VCaP (cell line): ENCODE data around the gene HSPG2.
A peak's percentile ranks its signal among the peaks of the same experiment; 100 is the strongest.

Experiments
- H3K27ac ChIP-seq: fragments of 450-650 bp; 2 replicates; pipeline ENCODE4 v1.5.1; 2017
- TF ChIP-seq, protein P1 (sequence below): fragments of 450-650 bp; conservative IDR thresholded peaks from 2 replicates; pipeline ENCODE4 v1.5.1; 2017; ENCODE audit warnings: mild to moderate bottlenecking, moderate library complexity

HSPG2 gene

DNA sequence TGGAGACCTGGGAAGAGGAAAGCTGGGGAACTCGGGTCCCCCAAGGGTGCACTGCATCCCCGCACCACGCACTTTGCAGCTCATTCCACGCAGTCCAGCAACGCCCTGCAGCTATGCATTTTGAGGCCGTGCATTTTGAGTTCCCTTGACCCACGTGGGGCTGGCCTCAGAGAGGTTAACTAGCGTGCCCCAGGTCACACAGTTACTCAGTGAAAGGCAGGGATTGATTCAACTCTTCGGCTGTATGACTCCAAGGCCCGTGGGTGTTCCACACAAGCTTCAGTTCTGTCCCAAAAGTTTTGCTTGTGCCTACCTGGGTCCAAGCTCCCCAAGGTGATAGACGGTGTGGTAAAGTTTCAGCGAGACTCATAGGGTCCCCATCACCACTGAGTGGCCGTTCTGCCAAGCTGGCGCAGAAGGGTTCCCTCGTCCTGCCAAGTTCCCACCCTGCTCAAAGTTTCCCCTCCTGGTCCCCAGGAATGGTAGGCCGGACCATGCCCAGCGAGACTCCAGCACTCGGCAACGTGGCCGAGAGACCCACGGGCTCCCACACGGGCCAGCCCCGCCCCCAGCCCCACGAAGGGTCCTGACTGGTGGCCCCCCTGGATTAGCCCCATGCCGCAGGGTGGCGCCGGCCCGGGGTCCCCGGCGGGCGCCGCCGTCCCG lies 611 bp downstream of the HSPG2 start:
- H3K27ac ChIP-seq = peak overlapping the region; percentile 85
- TF ChIP-seq, protein P1, sequence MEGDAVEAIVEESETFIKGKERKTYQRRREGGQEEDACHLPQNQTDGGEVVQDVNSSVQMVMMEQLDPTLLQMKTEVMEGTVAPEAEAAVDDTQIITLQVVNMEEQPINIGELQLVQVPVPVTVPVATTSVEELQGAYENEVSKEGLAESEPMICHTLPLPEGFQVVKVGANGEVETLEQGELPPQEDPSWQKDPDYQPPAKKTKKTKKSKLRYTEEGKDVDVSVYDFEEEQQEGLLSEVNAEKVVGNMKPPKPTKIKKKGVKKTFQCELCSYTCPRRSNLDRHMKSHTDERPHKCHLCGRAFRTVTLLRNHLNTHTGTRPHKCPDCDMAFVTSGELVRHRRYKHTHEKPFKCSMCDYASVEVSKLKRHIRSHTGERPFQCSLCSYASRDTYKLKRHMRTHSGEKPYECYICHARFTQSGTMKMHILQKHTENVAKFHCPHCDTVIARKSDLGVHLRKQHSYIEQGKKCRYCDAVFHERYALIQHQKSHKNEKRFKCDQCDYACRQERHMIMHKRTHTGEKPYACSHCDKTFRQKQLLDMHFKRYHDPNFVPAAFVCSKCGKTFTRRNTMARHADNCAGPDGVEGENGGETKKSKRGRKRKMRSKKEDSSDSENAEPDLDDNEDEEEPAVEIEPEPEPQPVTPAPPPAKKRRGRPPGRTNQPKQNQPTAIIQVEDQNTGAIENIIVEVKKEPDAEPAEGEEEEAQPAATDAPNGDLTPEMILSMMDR = no peak

DNA sequence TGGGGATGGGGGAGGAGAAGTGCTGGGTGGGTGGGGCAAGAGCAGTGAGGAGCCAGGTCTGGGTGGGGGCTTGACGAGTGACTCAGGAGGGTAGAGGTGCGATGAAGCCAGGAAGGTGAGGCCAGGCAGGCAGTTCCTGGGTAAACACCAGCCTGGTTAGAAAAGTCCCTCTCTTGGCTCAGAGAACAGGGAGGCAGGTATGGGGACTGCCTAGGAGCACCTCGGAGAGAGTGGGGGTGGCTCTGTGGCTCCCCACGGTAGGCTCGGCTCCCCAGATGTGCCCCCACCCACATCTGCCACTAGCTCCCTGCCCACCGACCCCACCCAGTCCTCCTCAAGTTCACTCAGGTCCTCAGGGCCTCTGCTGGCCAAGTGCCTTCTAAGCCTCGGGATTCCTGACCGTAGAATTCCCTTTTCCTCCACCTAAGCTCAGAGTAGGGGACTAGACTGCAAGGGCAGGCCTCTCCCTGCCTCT lies 1.2 kb downstream of the HSPG2 start:
- TF ChIP-seq, protein P1 = no peak
- H3K27ac ChIP-seq = peak overlapping the region; percentile 85

DNA sequence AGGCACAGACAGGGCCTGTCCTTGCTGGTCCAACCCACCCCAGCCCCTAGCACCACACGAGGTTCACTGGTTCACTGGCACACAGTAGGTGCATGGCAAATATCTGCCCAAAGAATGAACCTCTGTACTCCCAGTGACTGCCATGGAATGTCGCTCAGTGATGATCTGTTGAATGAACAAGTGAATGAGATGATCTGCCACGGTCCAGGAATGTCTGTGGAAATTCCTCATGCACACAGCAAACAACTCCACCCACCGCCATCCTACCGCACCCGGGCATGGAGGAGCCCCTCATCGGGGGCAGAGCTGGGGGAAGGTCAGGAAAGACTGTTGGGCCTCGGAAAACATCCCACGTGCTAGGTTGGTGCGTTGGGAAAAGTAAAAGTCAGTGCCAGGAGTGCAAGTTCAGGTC lies 1.7 kb downstream of the HSPG2 start:
- TF ChIP-seq, protein P1 = no peak
- peak overlapping the region; percentile 85 for H3K27ac ChIP-seq

DNA sequence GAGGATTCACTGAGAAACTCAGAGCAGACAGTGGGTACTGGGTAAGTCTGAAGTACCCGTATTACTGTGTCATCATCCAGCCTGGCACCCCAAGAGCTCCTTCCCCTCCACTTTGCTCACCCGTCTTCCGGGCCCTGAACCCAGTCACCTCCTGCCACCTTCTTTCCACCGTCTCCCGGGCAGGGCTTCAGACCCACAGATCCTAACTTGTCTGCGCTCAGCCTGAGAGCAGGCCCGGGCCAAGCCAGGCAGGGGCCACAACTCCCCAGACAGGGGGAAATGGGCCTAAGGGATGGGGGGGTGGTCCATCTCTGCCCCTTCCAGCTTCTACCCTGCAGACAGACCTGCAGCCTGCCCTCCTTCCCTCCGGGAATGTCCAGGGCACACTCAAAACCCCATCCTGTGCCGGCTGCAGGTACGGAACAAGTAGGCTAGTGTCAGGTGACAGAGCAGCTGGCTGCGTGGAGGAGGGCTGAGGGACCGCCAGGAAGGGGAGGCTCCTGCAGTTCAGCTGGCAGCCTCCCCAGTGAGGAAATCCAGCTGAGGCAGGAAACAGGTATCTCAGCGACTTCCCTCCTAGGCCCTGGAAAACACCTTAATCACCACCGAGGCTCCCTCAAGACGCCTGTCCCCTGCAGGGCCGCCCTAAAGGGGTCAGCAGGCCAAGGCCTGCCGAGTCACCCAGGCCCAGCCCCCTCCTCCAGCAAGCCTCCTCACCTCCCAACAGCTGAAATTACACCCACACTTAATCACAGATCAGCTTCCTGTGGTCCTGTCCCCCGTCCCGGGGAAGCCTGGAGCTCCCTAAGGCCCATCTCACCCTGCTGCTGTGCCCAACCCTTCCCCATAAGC lies 3.5 kb downstream of the HSPG2 start:
- H3K27ac ChIP-seq = peak overlapping the region; percentile 85
- TF ChIP-seq, protein P1 = no peak

DNA sequence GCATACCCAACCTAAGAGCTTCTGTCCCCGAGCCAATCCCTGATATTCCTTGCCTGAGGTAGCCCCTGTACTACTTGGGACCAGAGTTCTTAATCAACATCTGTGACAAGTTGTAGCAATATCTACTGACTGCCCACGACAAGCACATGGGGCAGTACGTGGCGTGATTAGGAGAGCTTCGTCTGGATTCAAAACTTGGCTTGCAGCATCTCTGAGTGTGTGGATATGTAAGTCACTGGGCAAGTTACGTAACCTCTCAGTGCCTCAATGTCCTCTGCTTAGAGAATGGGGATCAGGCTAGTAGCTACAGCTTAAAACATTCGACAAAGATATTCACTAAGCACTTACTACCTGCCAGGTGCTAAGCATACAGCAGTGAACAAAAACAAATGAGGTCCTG lies 5.0 kb downstream of the HSPG2 start:
- H3K27ac ChIP-seq = peak overlapping the region; percentile 85; the same call in 1 of the 2 replicates
- TF ChIP-seq, protein P1 = no peak

DNA sequence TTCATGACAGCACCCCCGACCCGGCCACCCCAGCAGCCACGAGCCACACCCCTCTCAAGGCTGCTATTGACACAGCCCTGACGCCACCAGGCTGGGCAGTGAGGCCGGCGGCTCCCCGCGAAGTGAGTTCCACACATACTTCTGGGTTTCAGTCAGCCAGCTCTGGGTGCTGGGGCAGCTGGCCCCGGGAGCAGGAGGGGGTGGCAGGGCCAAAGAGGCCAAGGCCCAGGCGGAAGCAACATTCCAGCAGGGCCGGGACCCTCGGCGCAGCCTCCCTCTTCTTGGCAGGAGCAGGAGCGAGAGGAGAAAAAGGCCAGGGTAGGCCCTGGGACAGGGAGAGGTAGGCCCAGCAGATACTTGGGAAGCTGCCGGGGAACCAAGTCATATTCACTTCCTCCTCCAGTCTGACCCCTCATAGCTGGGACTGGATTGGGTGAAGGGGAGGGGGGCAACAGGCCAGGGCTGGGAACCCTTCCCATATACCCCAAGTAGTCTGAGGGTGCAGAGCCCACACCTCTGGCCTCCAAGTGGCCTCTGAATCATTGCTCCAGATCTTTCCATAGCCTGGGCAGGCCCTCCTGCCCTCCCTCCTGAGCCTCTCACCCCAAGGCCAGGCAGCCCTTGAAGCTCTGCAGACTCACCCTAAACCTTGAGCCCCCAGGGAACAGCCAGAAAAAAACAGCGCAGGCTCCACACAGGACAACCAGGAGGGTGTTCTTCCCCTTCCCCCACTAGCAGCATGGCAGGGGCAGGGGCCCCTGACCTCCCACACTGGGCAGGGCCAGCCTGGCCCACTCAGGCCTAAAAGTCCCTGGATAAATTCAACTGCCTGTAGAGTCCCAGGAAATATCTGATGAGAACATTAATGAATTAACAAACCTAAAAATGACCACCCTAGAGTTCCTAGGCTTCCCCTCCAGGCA lies 5.7 kb downstream of the HSPG2 start:
- H3K27ac ChIP-seq = no peak overlapping the region
- TF ChIP-seq, protein P1 = no peak
